Keratinocyte (primary cell): Measurements from ENCODE around the gene LRIG1. TPM values are rescaled to one million over a fixed set of nuclear protein-coding genes. Genes with fewer than 3 reads are reported as not detected.

Experiments
- DNase-seq: peaks from one replicate; pipeline ENCODE4 v3.0.0-alpha.2; 2011; ENCODE audit warnings: low read depth, missing footprints, low spot score
- FAIRE-seq: peaks from 2 replicates; lab custom pipeline; 2011; peaks lifted over from hg19 to GRCh38; lab: Jason Lieb, UNC
- H2AFZ ChIP-seq: 2 replicates; pipeline ENCODE4 v1.6.0; 2012; ENCODE audit warnings: low read length, control low read depth, inconsistent platforms; ENCODE audit not compliant: control insufficient read depth
- H3K27ac ChIP-seq: 2 replicates; pipeline ENCODE4 v1.5.1; 2011; ENCODE audit warnings: low read length; ENCODE audit not compliant: control insufficient read depth, insufficient read depth
- H3K27me3 ChIP-seq: 3 replicates; pipeline ENCODE4 v1.6.0; 2011; ENCODE audit warnings: low read length; ENCODE audit not compliant: control insufficient read depth, insufficient read depth; ENCODE audit errors: extremely low read depth
- H3K36me3 ChIP-seq, 2 experiments: 2 replicates in 1 of 2; 3 replicates in 1 of 2; pipeline ENCODE4 v1.5.1; 2011; ENCODE audit warnings: low read length in 2 of 2, mild to moderate bottlenecking in 1 of 2; ENCODE audit not compliant: control insufficient read depth in 2 of 2, insufficient read depth in 2 of 2; ENCODE audit errors: extremely low read depth in 1 of 2
- H3K4me1 ChIP-seq: 3 replicates; pipeline ENCODE4 v1.5.1; 2011; ENCODE audit warnings: low read length; ENCODE audit not compliant: control insufficient read depth, insufficient read depth; ENCODE audit errors: extremely low read depth
- H3K4me2 ChIP-seq: 3 replicates; pipeline ENCODE4 v1.6.0; 2011; ENCODE audit warnings: low read depth, low read length; ENCODE audit not compliant: control insufficient read depth, insufficient read depth; ENCODE audit errors: extremely low read depth
- H3K4me3 ChIP-seq, 3 experiments: fragments of 200-600 bp in 1 of 3; sonication (generic) in 1 of 3; 2 replicates in 2 of 3; 3 replicates in 1 of 3; pipeline ENCODE4 v1.5.1; 2011 to 2016; ENCODE audit warnings: low read length in 3 of 3, mild to moderate bottlenecking in 3 of 3, control low read depth in 2 of 3, inconsistent platforms in 1 of 3, low read depth in 1 of 3, mixed read lengths in 1 of 3, mixed run types in 1 of 3, moderate library complexity in 1 of 3; ENCODE audit not compliant: control insufficient read depth in 2 of 3, insufficient read depth in 2 of 3; ENCODE audit errors: extremely low read depth in 1 of 3
- H3K79me2 ChIP-seq: 2 replicates; pipeline ENCODE4 v1.6.0; 2012; ENCODE audit warnings: low read length; ENCODE audit not compliant: control insufficient read depth, insufficient read depth
- H3K9ac ChIP-seq: 3 replicates; pipeline ENCODE4 v1.6.0; 2011; ENCODE audit warnings: low read length; ENCODE audit not compliant: control insufficient read depth, insufficient read depth; ENCODE audit errors: extremely low read depth
- H3K9me1 ChIP-seq: 3 replicates; pipeline ENCODE4 v1.6.0; 2011; ENCODE audit warnings: low read length; ENCODE audit not compliant: control insufficient read depth, insufficient read depth; ENCODE audit errors: extremely low read depth
- H3K9me3 ChIP-seq: 2 replicates; pipeline ENCODE4 v1.5.1; 2012; ENCODE audit warnings: low read depth, low read length; ENCODE audit not compliant: control insufficient read depth
- H4K20me1 ChIP-seq: 3 replicates; pipeline ENCODE4 v1.6.0; 2011; ENCODE audit warnings: low read length; ENCODE audit not compliant: control insufficient read depth, insufficient read depth; ENCODE audit errors: extremely low read depth
- EZH2 ChIP-seq: IDR thresholded peaks from one replicate; pipeline ENCODE4 v1.6.1; 2012; ENCODE audit warnings: inconsistent platforms, mild to moderate bottlenecking, low read length, moderate library complexity
- dilution Hi-C: fragments of 300-500 bp; cut with MboI; formaldehyde crosslinking; loops from one replicate; pipeline ENCODE4 v1.7.0; 2020; ENCODE audit warnings: low sequenced_read_pairs; ENCODE audit not compliant: extremely low pct_ligation_motif_present
- polyA plus RNA-seq, 5 experiments: library from polyadenylated mRNA; depleted of rRNA in 3 of 5; stranded (reverse) in 3 of 5; stranded (forward) in 1 of 5; unstranded in 1 of 5; fragments of >200 nt; gene quantifications; 1 replicate in 1 of 5; 2 replicates in 3 of 5; 3 replicates in 1 of 5; pipeline versions ENCODE4 v1.2.1 to v1.2.3, GENCODE V29; 2011 to 2012; ENCODE audit warnings: missing spikeins in 2 of 5, low read depth in 1 of 5, low replicate concordance in 1 of 5
- TF ChIP-seq, protein P1 (sequence below), 3 experiments: IDR thresholded peaks in 1 of 3; conservative IDR thresholded peaks in 1 of 3; optimal IDR thresholded peaks in 1 of 3; 2 replicates in 2 of 3; 3 replicates in 1 of 3; pipeline versions ENCODE3 to v1.5.1; 2011; ENCODE audit warnings: low read length in 3 of 3, mild to moderate bottlenecking in 3 of 3, moderate library complexity in 2 of 3, control low read depth in 1 of 3, inconsistent platforms in 1 of 3; ENCODE audit not compliant: insufficient read depth in 2 of 3; ENCODE audit errors: extremely low read depth in 1 of 3

Gene LRIG1
- polyA plus RNA-seq, 1 donor (not counting 4 experiments of a cell fraction or from before 2014, with no cell fraction given): 17.2 TPM

DNA sequence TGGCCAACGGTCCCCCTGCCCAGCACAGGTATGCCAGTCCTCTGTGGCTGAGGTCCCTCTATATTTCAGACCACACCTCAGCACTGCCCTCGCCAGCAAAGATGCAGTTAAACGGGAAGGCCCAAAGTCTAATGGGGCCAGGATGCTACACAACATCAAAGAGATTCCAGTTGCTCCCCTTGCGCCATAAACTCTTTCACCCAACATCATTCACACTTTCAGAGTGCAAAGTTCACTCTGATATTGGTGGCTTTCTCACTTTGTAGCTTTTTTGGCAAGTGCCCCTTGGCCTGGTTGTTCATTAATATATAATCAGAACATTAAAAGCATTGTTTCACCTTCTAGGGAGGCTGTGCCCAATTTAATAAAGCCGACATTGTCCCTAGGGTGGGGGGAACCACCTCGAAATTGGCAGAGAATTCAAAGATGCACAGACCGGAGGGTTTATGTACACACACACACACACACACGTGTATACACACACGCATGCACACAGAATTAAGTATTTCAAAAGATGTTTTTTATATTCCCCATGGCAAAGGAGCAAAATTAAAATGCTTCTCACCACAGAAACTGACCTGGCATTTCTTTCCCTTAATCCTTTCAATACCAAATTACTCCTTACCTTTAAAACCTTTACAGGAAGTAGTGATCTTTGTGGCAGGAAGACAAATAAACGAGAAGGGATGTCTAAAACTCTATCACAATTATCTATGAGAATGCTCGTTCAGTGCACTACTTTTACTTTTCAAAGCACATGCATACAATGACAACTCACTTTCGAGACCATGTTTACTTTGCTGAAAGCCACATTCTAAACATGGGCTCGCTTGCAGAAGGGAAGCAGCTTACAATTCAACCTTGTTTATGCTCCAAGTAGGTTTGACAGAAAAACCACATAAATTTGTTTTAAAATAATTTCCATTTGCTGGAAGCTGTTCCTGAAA, 19.5 kb downstream of the LRIG1 start:
- no peak overlapping the region for H3K4me3 ChIP-seq
- H3K9me3 ChIP-seq: no peaks in the 10 kb centered on the region
- no peaks in the 10 kb centered on the region for H4K20me1 ChIP-seq
- no peaks in the 10 kb centered on the region for H3K36me3 ChIP-seq
- peaks cover 54% of the 10 kb centered on the region for H3K79me2 ChIP-seq
- no peaks in the 10 kb centered on the region for H3K27me3 ChIP-seq
- H3K9me1 ChIP-seq: no peaks in the 10 kb centered on the region
- H3K4me2 ChIP-seq: no peak overlapping the region
- TF ChIP-seq EZH2: no peak
- TF ChIP-seq, protein P1, sequence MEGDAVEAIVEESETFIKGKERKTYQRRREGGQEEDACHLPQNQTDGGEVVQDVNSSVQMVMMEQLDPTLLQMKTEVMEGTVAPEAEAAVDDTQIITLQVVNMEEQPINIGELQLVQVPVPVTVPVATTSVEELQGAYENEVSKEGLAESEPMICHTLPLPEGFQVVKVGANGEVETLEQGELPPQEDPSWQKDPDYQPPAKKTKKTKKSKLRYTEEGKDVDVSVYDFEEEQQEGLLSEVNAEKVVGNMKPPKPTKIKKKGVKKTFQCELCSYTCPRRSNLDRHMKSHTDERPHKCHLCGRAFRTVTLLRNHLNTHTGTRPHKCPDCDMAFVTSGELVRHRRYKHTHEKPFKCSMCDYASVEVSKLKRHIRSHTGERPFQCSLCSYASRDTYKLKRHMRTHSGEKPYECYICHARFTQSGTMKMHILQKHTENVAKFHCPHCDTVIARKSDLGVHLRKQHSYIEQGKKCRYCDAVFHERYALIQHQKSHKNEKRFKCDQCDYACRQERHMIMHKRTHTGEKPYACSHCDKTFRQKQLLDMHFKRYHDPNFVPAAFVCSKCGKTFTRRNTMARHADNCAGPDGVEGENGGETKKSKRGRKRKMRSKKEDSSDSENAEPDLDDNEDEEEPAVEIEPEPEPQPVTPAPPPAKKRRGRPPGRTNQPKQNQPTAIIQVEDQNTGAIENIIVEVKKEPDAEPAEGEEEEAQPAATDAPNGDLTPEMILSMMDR (optimal IDR thresholded peaks at IDR 0.05 in 1 of 3, IDR thresholded peaks at IDR 0.05 in 1 of 3, conservative IDR thresholded peaks at IDR 0.05 in 1 of 3; ENCODE audit: extremely low read depth in 1 of 3, insufficient read depth in 2 of 3, low read length in 3 of 3): no peak
- no peak overlapping the region for H2AFZ ChIP-seq
- H3K9ac ChIP-seq: no peak overlapping the region
- FAIRE-seq: no peak
- peaks cover 4% of the 10 kb centered on the region for H3K4me1 ChIP-seq
- no peak for DNase-seq
- no peak overlapping the region for H3K27ac ChIP-seq
- dilution Hi-C loops: no loop called here

DNA sequence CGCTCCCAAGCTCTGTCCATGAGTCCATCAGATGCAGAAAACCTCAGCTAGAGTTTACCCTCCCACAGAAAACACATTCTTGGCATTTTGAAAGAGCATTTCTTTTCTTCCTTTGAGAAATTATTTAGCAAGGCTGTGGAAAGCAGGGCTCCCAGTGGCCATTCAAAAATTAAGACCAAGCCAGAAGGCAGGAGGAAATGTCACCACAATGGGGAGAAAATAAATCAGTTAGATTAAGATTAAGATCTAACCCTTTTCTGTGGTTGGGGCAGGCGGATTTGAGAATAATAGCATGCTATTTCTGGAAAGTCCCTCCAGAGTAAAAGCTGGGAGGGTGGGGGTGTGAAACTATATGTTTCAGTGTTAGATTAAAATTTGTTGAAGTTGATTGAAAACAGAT, 20.2 kb downstream of the LRIG1 start:
- no peak overlapping the region for H3K9ac ChIP-seq
- H3K79me2 ChIP-seq: peaks cover 52% of the 10 kb centered on the region
- no peak for FAIRE-seq

More for the DNA sequence above, 20.2 kb downstream of the LRIG1 start:
- H4K20me1 ChIP-seq: no peaks in the 10 kb centered on the region
- H3K4me1 ChIP-seq: peaks cover 2% of the 10 kb centered on the region
- H2AFZ ChIP-seq: no peak overlapping the region
- no peak for DNase-seq
- TF ChIP-seq EZH2: no peak
- TF ChIP-seq, protein P1 (optimal IDR thresholded peaks at IDR 0.05 in 1 of 3, IDR thresholded peaks at IDR 0.05 in 1 of 3, conservative IDR thresholded peaks at IDR 0.05 in 1 of 3; ENCODE audit: extremely low read depth in 1 of 3, insufficient read depth in 2 of 3, low read length in 3 of 3): no peak
- H3K9me1 ChIP-seq: no peaks in the 10 kb centered on the region
- H3K36me3 ChIP-seq: no peaks in the 10 kb centered on the region
- no peaks in the 10 kb centered on the region for H3K9me3 ChIP-seq
- dilution Hi-C loops: no loop called here
- H3K27ac ChIP-seq: no peak overlapping the region
- no peaks in the 10 kb centered on the region for H3K27me3 ChIP-seq
- no peak overlapping the region for H3K4me2 ChIP-seq
- no peak overlapping the region for H3K4me3 ChIP-seq
